NCI-H2196 treated with DMSO at 0.1 percent for 48 hours (cell line): Measurements from ENCODE around the gene SPANXN3.
"Not testable (repeated sequence)": the region's sequence is repeated elsewhere in the genome, so short reads cannot be mapped to it uniquely, and the experiment has no call there.

ENCODE experiments used
- DNase-seq: peaks from one replicate; lab custom pipeline; 2025; ENCODE audit not compliant: unreplicated experiment; lab: John Stamatoyannopoulos, UW

The SPANXN3 gene, protein sequence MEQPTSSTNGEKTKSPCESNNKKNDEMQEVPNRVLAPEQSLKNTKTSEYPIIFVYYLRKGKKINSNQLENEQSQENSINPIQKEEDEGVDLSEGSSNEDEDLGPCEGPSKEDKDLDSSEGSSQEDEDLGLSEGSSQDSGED

GRCh38 chrX:143517375-143517774 lies at the start of gene SPANXN3:
TSS of gene SPANXN3 (minus strand) at chrX:143517475. CDS start at chrX:143517391, 84 bp downstream.
- not testable (repeated sequence) for DNase-seq

GRCh38 chrX:143536176-143536575 lies 18.9 kb upstream of the SPANXN3 start:
- DNase-seq: no peak

DNA sequence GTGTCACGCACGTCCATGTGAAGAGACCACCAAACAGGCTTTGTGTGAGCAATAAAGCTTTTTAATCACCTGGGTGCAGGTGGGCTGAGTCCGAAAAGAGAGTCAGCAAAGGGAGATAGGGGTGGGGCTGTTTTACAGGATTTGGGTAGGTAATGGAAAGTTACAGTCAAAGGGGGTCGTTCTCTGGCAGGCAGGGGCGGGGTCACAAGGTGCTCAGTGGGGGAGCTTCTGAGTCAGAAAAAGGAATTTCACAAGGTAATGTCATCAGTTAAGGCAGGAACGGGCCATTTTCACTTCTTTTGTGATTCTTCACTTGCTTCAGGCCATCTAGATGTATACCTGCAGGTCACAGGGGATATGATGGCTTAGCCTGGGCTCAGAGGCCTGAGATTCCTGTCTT lies 15.1 kb downstream of the SPANXN3 start:
- DNase-seq: not testable (repeated sequence)

- no peak for DNase-seq
Observed at GRCh38 chrX:143500751-143501150, 16.5 kb downstream of the SPANXN3 start.

DNA sequence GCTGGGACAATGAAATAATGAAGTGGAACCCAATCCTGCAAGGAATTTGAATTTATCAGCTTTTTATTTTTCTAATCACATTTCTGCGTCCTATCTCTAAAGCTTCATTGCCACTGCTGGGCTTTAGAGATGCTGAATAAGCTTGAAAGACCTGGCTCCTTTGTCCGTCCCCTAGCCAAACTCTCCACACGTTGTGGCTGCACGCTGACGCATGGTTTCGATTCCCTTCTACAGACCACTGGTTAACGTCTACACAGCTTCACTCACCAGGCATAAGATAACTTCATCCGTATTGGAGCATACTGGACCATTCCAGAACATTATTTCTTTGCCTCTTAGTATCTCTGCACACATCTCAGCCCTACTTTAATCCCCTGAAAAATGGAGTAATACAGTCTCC lies 31.2 kb downstream of the SPANXN3 start:
- DNase-seq: no peak

DNA sequence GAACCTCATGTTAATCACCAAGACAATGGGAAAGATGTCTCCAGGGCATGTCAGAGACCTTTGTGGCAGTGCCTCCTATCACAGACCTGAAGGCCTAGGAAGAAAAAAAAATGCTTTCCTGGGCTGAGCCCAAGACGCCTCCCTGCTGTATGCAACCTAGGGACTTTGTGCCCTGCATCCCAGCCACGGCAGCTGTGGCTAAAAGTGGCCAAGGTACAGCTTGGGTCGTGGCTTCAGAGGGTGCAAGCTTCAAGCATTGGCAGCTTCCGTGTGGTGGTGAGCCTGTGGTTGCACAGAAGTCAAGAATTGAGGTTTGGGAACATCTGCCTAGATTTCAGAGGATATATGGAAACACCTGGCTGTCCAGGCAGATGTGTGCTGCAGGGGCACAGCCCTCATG lies 40.5 kb downstream of the SPANXN3 start:
- DNase-seq: no peak

- no peak for DNase-seq
Observed at GRCh38 chrX:143472347-143472938, 44.8 kb downstream of the SPANXN3 start.

DNA sequence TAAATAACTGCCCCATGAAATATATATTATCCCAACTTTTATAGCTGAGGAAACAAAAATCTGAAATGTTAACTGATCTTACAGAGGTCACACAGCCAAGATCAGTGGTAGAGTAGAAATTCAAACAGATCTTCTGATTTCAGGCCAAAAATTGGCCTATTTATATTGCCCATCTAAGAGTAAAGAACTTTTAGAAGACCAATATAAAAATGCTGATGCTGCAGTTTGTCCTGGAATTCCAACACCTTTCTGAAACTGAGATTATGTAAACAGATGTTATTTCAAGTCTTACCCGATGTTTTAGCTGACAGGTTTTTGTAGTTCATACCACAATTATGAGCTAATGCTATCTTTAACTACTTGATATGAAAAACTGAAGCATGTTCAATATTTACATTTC lies 51.1 kb downstream of the SPANXN3 start:
- DNase-seq: no peak

- DNase-seq: no peak
Observed at GRCh38 chrX:143462696-143463095, 54.6 kb downstream of the SPANXN3 start.

DNA sequence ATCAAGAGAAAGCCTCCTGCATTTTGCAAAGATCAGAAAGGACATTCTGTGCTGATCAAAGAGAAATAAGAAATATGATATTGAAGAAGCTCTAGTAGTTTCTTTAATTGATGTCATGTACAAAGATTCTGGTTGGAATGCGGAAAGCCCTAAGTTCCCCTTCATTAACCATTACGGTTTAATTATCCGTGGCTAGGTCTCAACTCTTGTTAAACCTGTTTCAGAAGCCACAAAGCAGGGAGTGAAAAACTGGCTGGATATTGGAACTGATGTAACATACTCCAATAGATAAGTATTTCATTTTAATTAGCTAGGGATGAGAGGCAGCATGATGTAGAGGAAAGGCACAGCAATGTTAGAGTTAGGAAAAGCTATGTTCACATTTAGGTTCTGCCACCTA lies 55.7 kb downstream of the SPANXN3 start:
- DNase-seq: no peak
